Smooth muscle cell of the umbilical artery (primary cell): ENCODE data around the gene IGFL2. TPM values are rescaled to one million over a fixed set of nuclear protein-coding genes. Genes with fewer than 3 reads are reported as not detected.

ENCODE experiments used
- total RNA-seq: library from RNA; depleted of rRNA; stranded (reverse); fragments of >200 nt; gene quantifications from 2 replicates; pipeline ENCODE4 v1.2.3, GENCODE V29; 2014

The IGFL2 gene
- 0.05 and 0.59 TPM in 2 replicates for total RNA-seq

DNA sequence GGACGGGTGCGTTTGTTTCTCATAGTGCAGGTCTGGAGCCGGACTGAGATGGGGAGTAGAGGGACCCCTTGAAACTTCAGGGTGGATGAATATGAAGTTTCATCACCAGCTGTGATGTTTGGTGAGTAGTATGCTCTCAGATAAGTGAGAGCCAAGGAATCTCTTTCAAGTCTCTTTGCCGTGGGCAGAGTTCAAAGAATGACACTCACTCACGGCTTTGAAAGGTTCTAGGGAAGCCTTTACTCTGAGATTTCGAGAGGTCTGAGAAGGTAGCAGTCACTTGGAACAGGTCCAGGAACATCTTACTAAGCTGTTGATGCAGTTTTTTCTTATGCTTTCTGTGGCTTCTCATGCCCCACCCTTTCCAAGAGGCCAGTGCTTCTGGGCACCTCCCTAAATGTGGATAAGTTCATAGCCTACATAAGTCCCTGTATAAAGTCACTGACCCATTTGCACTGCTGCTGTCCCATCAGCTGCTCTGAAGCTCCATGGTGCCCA lies at the start of gene IGFL2:
IGFL2 (plus strand) TSS at position 448 of the 498 bp plus-strand sequence; CDS start at position 489, 41 bp downstream.

DNA sequence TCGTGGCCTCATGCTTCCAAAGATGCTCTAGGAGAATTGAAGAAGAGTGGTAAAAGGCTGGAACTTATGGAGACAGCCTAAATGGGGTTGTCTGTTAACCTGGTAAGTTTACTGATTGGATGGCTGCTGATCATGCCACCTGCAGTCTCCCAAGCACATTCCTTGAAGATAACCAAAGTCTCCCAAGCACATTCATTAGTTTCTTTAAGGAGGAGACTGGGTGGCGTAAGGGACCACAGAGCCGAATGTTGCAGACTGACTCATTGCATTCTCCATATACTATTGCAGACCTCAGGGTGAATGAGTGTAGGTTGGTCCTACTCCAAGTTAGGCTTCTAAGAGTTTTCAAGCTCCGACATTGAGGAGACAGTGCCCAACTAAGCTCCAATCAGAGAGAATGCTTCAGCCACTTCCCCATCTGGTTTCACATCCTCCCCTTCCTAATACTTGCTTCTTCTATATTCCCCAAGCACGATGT lies 23.4 kb upstream of the IGFL2 start, which contains the start of gene IGFL3:
IGFL3 (minus strand) TSS at position 51 of the 478 bp plus-strand sequence; CDS start at position 12, 39 bp downstream.

Other genes with a start within 250 kb of the IGFL2 start
- 3.7 and 4.2 TPM in 2 replicates for gene MYPOP, start 245.6 kb upstream of the IGFL2 start, total RNA-seq
- gene NANOS2, start 233.5 kb upstream of the IGFL2 start, total RNA-seq: not detected in 2 replicates
- 0.23 TPM in 1 of 2 replicates, not detected in the other for gene NOVA2, start 174.4 kb upstream of the IGFL2 start, total RNA-seq
- gene CCDC61, start 152.8 kb upstream of the IGFL2 start, total RNA-seq: 5.3 and 5.9 TPM in 2 replicates
- gene PGLYRP1, start 125.2 kb upstream of the IGFL2 start, total RNA-seq: not detected in 2 replicates
- gene IGFL4, start 107.2 kb upstream of the IGFL2 start, total RNA-seq: 0.09 TPM in 1 of 2 replicates, not detected in the other
- gene IGFL3, start 23.6 kb upstream of the IGFL2 start, total RNA-seq: 0.55 and 2.4 TPM in 2 replicates
- not detected in 2 replicates for gene IGFL1, start 81.5 kb downstream of the IGFL2 start, total RNA-seq
- gene HIF3A, start 148.8 kb downstream of the IGFL2 start, total RNA-seq: 2.4 and 6.5 TPM in 2 replicates
- 35.3 and 57.0 TPM in 2 replicates for gene PPP5C, start 198.8 kb downstream of the IGFL2 start, total RNA-seq